ENCODE results near the gene SDE2. TPM values are rescaled to one million over a fixed set of nuclear protein-coding genes. Genes with fewer than 3 reads are reported as not detected.
A peak's percentile ranks its signal among the peaks of the same experiment; 100 is the strongest.
"Not testable (repeated sequence)": the region's sequence is repeated elsewhere in the genome, so short reads cannot be mapped to it uniquely, and the experiment has no call there.

Gene SDE2
- total RNA-seq, 6 experiments from 2014 or later = 16.1 to 18.1 (median 16.5) TPM

- Mint-ChIP-seq H3K27ac (no peak overlapping the region), H3K4me3 (no peak overlapping the region), H3K27me3 (ENCODE audit: insufficient read depth) (no peaks in the 10 kb centered on the region; the same call in 1 of the 2 replicates), H3K36me3 (ENCODE audit: low read depth) (no peaks in the 10 kb centered on the region), H3K9me3 (no peaks in the 10 kb centered on the region), H3K4me1 (ENCODE audit: low read depth) (peaks cover 6% of the 10 kb centered on the region; the same call in 1 of the 2 replicates)
- no peak for DNase-seq
- TF ChIP-seq CTCF (IDR thresholded peaks at IDR 0.05) = no peak
These were observed 62.6 kb downstream of the SDE2 start for GRCh38 chr1:225936523-225936922.

DNA sequence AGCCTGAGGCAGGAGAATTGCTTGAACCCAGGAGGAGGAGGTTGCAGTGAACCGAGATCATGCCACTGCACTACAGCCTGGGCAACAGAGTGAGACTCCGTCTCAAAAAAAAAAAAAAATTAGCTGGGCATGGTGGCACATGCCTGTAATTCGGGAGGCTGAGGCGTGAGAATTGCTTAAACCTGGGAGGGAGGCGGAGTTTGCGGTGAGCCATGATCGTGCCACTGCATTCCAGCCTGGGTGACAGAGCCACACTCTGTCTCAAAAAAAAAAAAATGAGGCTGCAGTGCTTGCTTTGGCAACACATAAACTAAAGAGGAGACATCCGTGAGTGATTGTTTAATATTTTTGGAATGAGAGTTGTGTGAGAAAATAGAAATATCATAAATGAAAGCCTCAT is 63.1 kb downstream of the SDE2 start:
- H3K4me3 Mint-ChIP-seq; DNase-seq; H3K27me3 Mint-ChIP-seq (ENCODE audit: insufficient read depth); H3K4me1 Mint-ChIP-seq (ENCODE audit: low read depth); H3K27ac Mint-ChIP-seq; H3K9me3 Mint-ChIP-seq; H3K36me3 Mint-ChIP-seq (ENCODE audit: low read depth): not testable (repeated sequence)

DNA sequence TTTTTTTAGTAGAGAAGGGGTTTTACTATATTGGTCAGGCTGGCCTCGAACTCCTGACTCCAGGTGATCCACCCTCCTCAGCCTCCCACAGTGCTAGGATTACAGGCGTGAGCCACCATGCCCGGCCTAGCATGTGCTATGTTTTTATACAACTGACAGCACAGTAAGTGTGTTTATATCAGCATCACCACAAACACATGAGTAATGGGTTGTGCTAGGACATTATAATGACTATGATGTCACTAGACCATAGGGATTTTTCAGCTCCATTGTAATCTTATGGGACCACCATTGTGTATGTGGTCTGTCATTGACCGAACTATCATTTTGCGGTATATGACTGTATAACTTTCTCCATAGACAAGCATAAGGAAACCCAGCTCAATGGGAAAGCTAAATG is 64.4 kb downstream of the SDE2 start:
- no peak for TF ChIP-seq CTCF (IDR thresholded peaks at IDR 0.05)
- DNase-seq = no peak

DNA sequence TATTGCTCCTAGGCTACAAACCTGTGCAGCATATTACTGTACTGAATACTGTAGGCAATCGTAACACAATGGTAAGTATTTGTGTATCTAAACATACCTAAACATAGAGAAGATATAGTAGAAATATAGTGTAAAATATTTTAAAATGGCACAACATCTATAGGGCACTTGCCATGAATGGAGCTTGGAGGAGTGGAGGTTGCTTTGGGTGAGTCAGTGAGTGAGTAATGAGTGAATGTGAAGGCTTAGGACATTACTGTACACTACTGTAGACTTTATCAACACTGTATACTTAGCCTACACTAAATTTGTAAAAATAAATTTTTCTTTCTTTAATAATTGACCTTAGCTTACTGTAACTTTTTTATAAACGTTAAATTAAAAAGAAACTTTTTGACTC is 66.1 kb downstream of the SDE2 start:
- peak; percentile 68 for DNase-seq
- H3K4me1 Mint-ChIP-seq (ENCODE audit: low read depth) = peaks cover 6% of the 10 kb centered on the region; the same call in 1 of the 2 replicates
- H3K27ac Mint-ChIP-seq = no peak overlapping the region

More for the DNA sequence above, 64.4 kb downstream of the SDE2 start:
- Mint-ChIP-seq H3K27me3 (ENCODE audit: insufficient read depth) (no peaks in the 10 kb centered on the region), H3K9me3 (no peaks in the 10 kb centered on the region), H3K4me3 (no peak overlapping the region), H3K4me1 (ENCODE audit: low read depth) (peaks cover 6% of the 10 kb centered on the region; the same call in 1 of the 2 replicates), H3K27ac (no peak overlapping the region), H3K36me3 (ENCODE audit: low read depth) (no peaks in the 10 kb centered on the region)

More for the DNA sequence above, 66.1 kb downstream of the SDE2 start:
- TF ChIP-seq CTCF (IDR thresholded peaks at IDR 0.05) = no peak
- no peaks in the 10 kb centered on the region for H3K36me3 Mint-ChIP-seq (ENCODE audit: low read depth)
- no peak overlapping the region for H3K4me3 Mint-ChIP-seq
- H3K9me3 Mint-ChIP-seq = no peaks in the 10 kb centered on the region
- H3K27me3 Mint-ChIP-seq (ENCODE audit: insufficient read depth) = no peaks in the 10 kb centered on the region; the same call in 1 of the 2 replicates

Other genes starting within 250 kb of the SDE2 start
- 100 to 1,000 TPM; 219 to 277 (median 246) TPM for gene SRP9, start 221.5 kb downstream of the SDE2 start, total RNA-seq (2021; fragmentation: NEBNext Ultra II Directional; extraction: Animal tissue kit (Norgen Biotek cat#: 25700))
- gene EPHX1, start 189.2 kb downstream of the SDE2 start, total RNA-seq (2021; fragmentation: NEBNext Ultra II Directional; extraction: Animal tissue kit (Norgen Biotek cat#: 25700)) = 10 to 100 TPM; 30.3 to 38.7 (median 34.9) TPM
- gene TMEM63A, start 117.0 kb downstream of the SDE2 start, total RNA-seq (2021; fragmentation: NEBNext Ultra II Directional; extraction: Animal tissue kit (Norgen Biotek cat#: 25700)) = 10 to 100 TPM; 18.9 to 29.1 (median 22.0) TPM
- not detected for gene LEFTY1, start 110.2 kb downstream of the SDE2 start, total RNA-seq (2021; fragmentation: NEBNext Ultra II Directional; extraction: Animal tissue kit (Norgen Biotek cat#: 25700))
- 10 to 100 TPM; 50.7 to 56.3 (median 52.8) TPM for gene PYCR2, start 75.1 kb downstream of the SDE2 start, total RNA-seq (2021; fragmentation: NEBNext Ultra II Directional; extraction: Animal tissue kit (Norgen Biotek cat#: 25700))
- gene LEFTY2, start 58.1 kb downstream of the SDE2 start, total RNA-seq (2021; fragmentation: NEBNext Ultra II Directional; extraction: Animal tissue kit (Norgen Biotek cat#: 25700)) = not detected
- 100 to 1,000 TPM; 307 to 338 (median 326) TPM for gene H3-3A, start 63.4 kb upstream of the SDE2 start, total RNA-seq (2021; fragmentation: NEBNext Ultra II Directional; extraction: Animal tissue kit (Norgen Biotek cat#: 25700))
- gene ACBD3, start 187.4 kb upstream of the SDE2 start, total RNA-seq (2021; fragmentation: NEBNext Ultra II Directional; extraction: Animal tissue kit (Norgen Biotek cat#: 25700)) = 10 to 100 TPM; 63.9 to 72.8 (median 70.5) TPM
- under 1 TPM in 1 of 6 experiments, not detected in 5; 0.14 TPM for gene MIXL1, start 224.3 kb upstream of the SDE2 start, total RNA-seq (2021; fragmentation: NEBNext Ultra II Directional; extraction: Animal tissue kit (Norgen Biotek cat#: 25700))